ENCODE measurements around the gene UPK3B.
"Not testable (repeated sequence)": the region's sequence is repeated elsewhere in the genome, so short reads cannot be mapped to it uniquely, and the experiment has no call there.

UPK3B gene

DNA sequence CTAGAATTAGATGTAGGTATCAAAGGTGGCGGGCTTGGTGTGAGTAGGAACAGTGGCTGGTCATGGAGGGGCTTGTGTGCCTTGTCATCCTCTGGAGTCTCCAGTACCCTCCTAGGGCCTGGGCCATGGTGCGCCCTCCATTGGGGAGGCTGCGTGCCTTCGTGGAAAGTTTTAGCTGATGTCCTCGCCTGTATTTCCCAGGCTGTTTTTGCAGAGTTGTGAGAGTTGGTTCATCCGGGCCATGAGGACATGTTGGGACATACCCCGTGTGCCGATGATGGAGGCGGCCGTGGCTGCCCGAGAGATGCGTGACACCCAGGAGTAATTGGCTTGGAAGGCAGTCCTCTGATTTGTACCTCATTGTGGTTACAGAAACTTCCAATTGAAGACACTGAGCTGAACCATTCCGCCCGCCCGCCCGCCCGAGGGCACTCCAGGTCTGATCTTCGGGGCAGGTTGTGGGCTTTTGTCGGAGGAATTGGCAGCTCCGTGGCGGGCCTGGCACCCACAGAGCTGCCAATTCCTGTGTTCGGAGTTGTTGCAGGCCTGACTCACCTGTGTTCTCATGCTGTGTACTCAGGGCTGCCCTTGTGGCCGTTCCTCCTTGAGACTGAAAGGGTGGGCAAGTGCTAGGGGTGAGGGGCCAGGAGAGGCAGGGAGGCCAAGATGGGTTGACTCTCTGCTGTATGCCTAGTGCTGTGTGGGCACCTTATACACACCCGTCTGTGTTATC lies 33.4 kb upstream of the UPK3B start:
- H3K36me3 ChIP-seq (ENCODE audit: insufficient read depth, low read length); H3K4me3 ChIP-seq (ENCODE audit: low read depth, low read length); H3K4me1 ChIP-seq (ENCODE audit: control insufficient read depth, insufficient read depth, low read length, unreplicated experiment); H3K27me3 ChIP-seq (ENCODE audit: insufficient read depth, low read length); H3K79me2 ChIP-seq (ENCODE audit: control insufficient read depth, insufficient read depth, low read length, unreplicated experiment); H3K27ac ChIP-seq (ENCODE audit: low read depth, low read length); H2AFZ ChIP-seq (ENCODE audit: low read length, unreplicated experiment): not testable (repeated sequence)

DNA sequence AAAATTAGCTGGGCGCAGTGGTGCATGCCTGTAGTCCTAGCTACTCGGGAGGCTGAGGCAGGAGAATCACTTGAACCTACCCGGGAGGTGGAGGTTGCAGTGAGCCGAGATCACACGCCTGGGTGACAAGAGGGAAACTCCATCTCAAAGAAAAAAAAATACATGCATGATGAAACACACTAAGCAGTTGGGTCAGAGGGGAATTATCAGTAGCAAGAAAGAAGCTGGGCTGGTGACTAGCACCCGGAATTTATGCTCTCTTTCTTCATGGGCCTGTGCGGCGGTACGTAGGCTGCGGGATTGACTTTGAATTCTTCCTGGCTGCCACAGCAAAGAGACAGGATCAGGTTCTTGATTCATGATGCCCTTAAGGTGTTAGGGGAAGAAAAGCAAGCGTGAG lies 30.7 kb upstream of the UPK3B start:
- not testable (repeated sequence) for H3K79me2 ChIP-seq (ENCODE audit: control insufficient read depth, insufficient read depth, low read length, unreplicated experiment); H3K27me3 ChIP-seq (ENCODE audit: insufficient read depth, low read length); H2AFZ ChIP-seq (ENCODE audit: low read length, unreplicated experiment); H3K4me1 ChIP-seq (ENCODE audit: control insufficient read depth, insufficient read depth, low read length, unreplicated experiment); H3K27ac ChIP-seq (ENCODE audit: low read depth, low read length); H3K4me3 ChIP-seq (ENCODE audit: low read depth, low read length); H3K36me3 ChIP-seq (ENCODE audit: insufficient read depth, low read length)

DNA sequence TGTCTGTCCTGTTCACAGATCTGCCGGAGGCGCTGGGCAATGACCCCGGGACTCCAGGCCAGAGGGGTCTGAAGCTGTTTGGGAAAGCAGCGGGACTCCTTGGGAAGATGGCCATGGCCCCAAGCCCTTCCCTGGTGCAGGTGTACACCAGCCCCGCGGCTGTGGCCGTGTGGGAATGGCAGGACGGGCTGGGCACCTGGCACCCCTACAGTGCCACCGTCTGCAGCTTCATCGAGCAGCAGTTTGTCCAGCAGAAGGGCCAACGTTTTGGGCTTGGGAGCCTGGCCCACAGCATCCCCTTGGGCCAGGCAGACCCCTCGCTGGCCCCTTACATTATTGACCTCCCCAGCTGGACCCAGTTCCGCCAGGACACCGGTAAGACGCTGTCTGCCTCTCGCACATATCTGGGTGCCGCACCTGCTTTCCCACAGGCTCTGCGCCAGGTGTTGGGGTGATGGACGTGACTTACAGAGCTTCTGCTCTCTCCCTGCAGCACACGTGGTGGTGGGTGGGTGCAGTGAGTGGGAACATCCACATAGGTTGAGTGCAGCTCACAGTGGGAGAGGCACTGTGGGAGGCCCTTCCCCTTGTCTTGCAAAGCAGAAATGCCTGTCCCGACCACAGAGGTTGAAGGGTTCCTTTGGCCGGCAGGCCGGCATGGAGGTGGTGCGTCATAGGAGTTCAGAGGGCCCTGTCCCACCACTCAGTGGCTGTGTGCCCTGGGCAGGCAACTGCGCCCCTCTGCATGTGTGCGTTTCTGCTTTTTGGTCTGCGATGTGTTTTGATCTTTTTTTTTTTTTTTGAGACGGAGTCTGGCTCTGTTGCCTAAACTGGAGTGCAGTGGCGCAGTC lies 29.7 kb upstream of the UPK3B start:
- H3K27ac ChIP-seq (ENCODE audit: low read depth, low read length); H3K27me3 ChIP-seq (ENCODE audit: insufficient read depth, low read length); H3K4me3 ChIP-seq (ENCODE audit: low read depth, low read length); H2AFZ ChIP-seq (ENCODE audit: low read length, unreplicated experiment); H3K36me3 ChIP-seq (ENCODE audit: insufficient read depth, low read length); H3K79me2 ChIP-seq (ENCODE audit: control insufficient read depth, insufficient read depth, low read length, unreplicated experiment); H3K4me1 ChIP-seq (ENCODE audit: control insufficient read depth, insufficient read depth, low read length, unreplicated experiment): not testable (repeated sequence)

DNA sequence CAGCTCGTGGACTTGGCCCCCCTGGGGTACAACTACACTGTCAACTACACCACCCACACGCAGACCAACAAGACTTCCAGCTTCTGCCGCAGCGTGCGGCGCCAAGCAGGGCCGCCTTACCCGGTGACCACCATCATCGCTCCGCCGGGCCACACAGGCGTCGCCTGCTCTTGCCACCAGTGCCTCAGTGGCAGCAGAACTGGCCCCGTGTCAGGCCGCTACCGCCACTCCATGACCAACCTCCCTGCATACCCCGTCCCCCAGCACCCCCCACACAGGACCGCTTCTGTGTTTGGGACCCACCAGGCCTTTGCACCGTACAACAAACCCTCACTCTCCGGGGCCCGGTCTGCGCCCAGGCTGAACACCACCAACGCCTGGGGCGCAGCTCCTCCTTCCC lies 27.7 kb upstream of the UPK3B start:
- not testable (repeated sequence) for H3K27ac ChIP-seq (ENCODE audit: low read depth, low read length); H3K4me3 ChIP-seq (ENCODE audit: low read depth, low read length); H2AFZ ChIP-seq (ENCODE audit: low read length, unreplicated experiment); H3K27me3 ChIP-seq (ENCODE audit: insufficient read depth, low read length); H3K36me3 ChIP-seq (ENCODE audit: insufficient read depth, low read length); H3K4me1 ChIP-seq (ENCODE audit: control insufficient read depth, insufficient read depth, low read length, unreplicated experiment); H3K79me2 ChIP-seq (ENCODE audit: control insufficient read depth, insufficient read depth, low read length, unreplicated experiment)

DNA sequence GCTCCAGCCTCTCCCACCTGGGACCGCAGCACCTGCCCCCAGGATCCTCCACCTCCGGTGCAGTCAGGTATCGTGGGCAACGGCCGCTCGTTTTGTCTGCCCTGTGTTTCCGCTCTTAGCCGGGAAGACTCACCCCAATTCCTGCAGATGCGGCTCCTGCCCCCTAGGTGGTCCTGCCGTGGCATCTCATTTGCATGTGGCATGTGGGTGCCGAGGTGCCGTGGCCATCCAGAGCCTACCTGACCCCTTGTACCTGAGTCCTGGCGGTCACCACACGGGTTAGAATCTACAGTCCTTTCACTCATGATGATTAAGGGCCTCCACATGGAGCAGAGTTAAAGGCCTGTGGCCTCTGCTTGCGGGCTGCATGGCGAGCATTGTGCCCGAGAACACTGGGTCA lies 27.3 kb upstream of the UPK3B start:
- not testable (repeated sequence) for H3K27me3 ChIP-seq (ENCODE audit: insufficient read depth, low read length); H3K27ac ChIP-seq (ENCODE audit: low read depth, low read length); H3K79me2 ChIP-seq (ENCODE audit: control insufficient read depth, insufficient read depth, low read length, unreplicated experiment); H3K4me3 ChIP-seq (ENCODE audit: low read depth, low read length); H3K36me3 ChIP-seq (ENCODE audit: insufficient read depth, low read length); H2AFZ ChIP-seq (ENCODE audit: low read length, unreplicated experiment); H3K4me1 ChIP-seq (ENCODE audit: control insufficient read depth, insufficient read depth, low read length, unreplicated experiment)

DNA sequence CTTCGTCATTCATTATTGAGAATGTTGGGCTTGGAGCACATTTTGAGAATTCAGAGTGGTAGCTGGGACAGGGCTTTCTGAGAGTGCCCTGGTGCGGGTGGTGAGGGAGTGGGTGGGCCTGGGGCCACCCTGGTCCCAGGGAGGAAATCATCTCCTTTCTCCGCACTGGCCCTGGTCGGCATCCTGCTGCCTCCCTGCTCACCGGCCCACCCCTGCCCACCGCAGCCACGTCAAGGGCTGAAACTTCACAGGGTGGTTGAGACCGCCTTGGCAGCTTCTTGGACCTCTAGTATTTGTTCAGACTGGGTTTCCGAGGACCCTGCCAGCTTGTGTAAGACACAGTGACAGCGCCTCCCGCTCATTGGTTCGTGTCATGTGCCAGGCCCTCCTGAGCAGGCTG lies 25.9 kb upstream of the UPK3B start:
- not testable (repeated sequence) for H3K79me2 ChIP-seq (ENCODE audit: control insufficient read depth, insufficient read depth, low read length, unreplicated experiment); H3K27me3 ChIP-seq (ENCODE audit: insufficient read depth, low read length); H3K4me3 ChIP-seq (ENCODE audit: low read depth, low read length); H3K27ac ChIP-seq (ENCODE audit: low read depth, low read length); H2AFZ ChIP-seq (ENCODE audit: low read length, unreplicated experiment); H3K4me1 ChIP-seq (ENCODE audit: control insufficient read depth, insufficient read depth, low read length, unreplicated experiment); H3K36me3 ChIP-seq (ENCODE audit: insufficient read depth, low read length)

DNA sequence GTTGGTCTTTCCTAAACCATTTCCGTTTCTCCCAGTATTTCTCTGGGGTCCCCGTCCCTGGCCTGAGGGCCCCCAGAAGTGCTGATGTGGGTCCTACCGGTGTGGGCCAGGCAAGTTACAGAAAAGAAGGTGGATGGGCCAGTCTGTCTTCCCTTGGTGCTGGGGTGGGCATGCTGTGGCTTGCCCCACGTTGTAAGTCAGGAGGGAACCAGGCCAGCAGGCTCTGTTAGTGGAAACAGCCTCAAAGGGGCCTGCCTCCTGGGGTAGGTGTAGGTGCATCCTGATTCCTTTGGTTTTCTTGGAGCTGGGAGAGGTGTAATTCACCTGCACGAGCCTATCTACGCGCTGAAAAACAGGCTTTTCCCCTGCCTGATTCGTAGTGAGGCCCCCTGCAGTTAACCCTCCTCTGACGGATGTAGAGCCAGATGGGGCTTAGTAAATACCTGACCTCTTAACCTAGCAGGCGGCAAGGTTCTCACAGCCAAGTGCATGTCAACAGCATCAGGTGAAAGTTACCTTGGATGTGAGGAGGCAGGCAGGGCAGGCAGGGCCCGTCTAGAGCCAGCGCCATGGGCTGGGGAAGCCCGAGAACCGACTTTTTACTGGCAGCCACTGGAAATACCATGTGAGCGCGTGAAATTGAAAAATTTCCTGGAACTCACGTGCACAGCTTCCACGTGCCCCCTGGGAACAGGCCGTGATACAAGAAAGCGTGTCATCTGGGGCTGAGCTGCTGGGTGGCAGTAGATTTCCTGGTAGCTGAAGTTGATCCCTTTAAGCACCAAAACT lies 24.3 kb upstream of the UPK3B start:
- H3K27ac ChIP-seq (ENCODE audit: low read depth, low read length); H3K27me3 ChIP-seq (ENCODE audit: insufficient read depth, low read length); H2AFZ ChIP-seq (ENCODE audit: low read length, unreplicated experiment); H3K79me2 ChIP-seq (ENCODE audit: control insufficient read depth, insufficient read depth, low read length, unreplicated experiment); H3K4me1 ChIP-seq (ENCODE audit: control insufficient read depth, insufficient read depth, low read length, unreplicated experiment); H3K36me3 ChIP-seq (ENCODE audit: insufficient read depth, low read length); H3K4me3 ChIP-seq (ENCODE audit: low read depth, low read length): not testable (repeated sequence)

DNA sequence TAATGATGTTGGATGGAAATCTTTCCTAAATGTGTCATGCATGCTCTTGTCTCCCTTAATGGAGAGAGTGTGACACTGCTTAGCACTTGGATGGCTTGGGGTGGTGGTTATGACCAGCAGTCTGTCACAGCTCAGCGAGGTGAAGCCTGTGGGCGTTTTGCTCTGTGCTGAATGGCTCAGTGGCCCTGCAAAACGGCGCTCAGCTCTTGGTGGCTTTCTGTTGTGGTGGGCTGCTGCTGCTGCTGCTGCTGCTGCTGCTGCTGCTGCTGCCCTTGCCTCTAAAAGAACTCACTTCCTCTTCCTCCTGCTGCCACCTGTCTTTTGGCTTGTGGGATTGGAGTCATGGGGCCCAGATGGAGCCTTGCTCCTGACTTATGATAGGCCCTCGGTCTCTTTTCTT lies 23.7 kb upstream of the UPK3B start:
- H3K27me3 ChIP-seq (ENCODE audit: insufficient read depth, low read length); H3K36me3 ChIP-seq (ENCODE audit: insufficient read depth, low read length); H3K27ac ChIP-seq (ENCODE audit: low read depth, low read length); H3K4me1 ChIP-seq (ENCODE audit: control insufficient read depth, insufficient read depth, low read length, unreplicated experiment); H3K79me2 ChIP-seq (ENCODE audit: control insufficient read depth, insufficient read depth, low read length, unreplicated experiment); H2AFZ ChIP-seq (ENCODE audit: low read length, unreplicated experiment); H3K4me3 ChIP-seq (ENCODE audit: low read depth, low read length): not testable (repeated sequence)

DNA sequence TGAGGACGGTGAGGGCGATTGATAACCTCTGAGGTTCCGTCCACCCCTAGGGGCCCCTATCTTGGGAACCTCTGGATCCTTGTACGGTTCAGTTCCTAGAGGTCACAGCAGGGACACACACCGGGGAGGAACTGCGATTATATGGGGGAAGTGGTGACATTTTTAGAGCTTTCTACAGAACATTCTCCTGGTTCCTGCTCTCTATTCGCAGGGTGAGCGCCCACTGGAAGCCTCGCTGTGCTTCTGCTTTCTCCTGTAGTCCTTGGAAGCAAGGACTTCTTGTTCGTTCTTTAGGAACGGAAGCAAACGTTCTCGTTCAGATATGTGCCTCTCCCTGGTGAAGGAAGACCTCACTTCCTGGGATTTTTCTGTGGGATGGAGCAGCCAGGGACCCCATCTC lies 22.4 kb upstream of the UPK3B start:
- H3K27ac ChIP-seq (ENCODE audit: low read depth, low read length); H3K79me2 ChIP-seq (ENCODE audit: control insufficient read depth, insufficient read depth, low read length, unreplicated experiment); H3K4me3 ChIP-seq (ENCODE audit: low read depth, low read length); H3K4me1 ChIP-seq (ENCODE audit: control insufficient read depth, insufficient read depth, low read length, unreplicated experiment); H3K36me3 ChIP-seq (ENCODE audit: insufficient read depth, low read length); H3K27me3 ChIP-seq (ENCODE audit: insufficient read depth, low read length); H2AFZ ChIP-seq (ENCODE audit: low read length, unreplicated experiment): not testable (repeated sequence)

DNA sequence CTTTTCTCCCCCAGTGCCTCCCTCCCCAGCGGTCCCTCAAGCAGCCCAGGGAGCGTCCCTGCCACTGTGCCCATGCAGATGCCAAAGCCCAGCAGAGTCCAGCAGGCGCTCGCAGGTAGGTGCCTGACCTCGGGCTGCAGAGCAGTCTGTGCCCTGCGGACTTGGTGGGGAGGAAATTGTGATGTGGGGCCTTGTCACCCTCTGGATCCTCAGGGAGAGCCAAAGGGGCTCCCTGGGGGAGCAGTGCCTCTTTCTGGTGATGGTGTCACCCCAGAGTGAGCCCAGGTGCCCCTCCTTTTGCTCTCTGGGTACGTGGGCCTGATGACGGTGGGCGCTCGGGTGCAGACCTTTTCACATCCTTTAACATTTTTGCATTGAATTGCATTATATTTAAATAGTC lies 18.2 kb upstream of the UPK3B start:
- H3K79me2 ChIP-seq (ENCODE audit: control insufficient read depth, insufficient read depth, low read length, unreplicated experiment); H3K36me3 ChIP-seq (ENCODE audit: insufficient read depth, low read length); H3K4me3 ChIP-seq (ENCODE audit: low read depth, low read length); H2AFZ ChIP-seq (ENCODE audit: low read length, unreplicated experiment); H3K27ac ChIP-seq (ENCODE audit: low read depth, low read length); H3K4me1 ChIP-seq (ENCODE audit: control insufficient read depth, insufficient read depth, low read length, unreplicated experiment); H3K27me3 ChIP-seq (ENCODE audit: insufficient read depth, low read length): not testable (repeated sequence)

DNA sequence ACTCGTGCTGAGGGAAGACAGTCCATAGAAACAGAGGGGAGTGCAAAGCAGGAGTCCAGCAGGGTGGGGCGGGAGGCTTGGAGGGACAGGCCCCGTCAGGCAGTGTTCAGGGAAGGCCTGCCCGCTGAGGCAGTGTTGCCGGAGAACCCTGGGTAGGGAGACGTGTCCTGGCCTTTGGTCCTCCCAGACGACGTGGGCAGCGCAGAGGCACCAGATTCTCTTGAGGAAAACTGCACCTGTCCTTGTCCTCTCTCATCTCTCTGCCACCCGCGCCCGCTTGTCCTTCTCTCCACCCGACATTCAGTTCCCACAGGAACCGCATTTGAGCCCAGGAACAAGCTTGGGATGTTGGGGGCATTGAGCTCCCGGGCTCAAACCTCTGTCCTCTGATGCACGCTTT lies 14.6 kb upstream of the UPK3B start:
- H3K4me3 ChIP-seq (ENCODE audit: low read depth, low read length) = not testable (repeated sequence)

More for the DNA sequence above, 14.6 kb upstream of the UPK3B start:
- H3K36me3 ChIP-seq (ENCODE audit: insufficient read depth, low read length); H3K27ac ChIP-seq (ENCODE audit: low read depth, low read length); H3K27me3 ChIP-seq (ENCODE audit: insufficient read depth, low read length); H3K4me1 ChIP-seq (ENCODE audit: control insufficient read depth, insufficient read depth, low read length, unreplicated experiment); H3K79me2 ChIP-seq (ENCODE audit: control insufficient read depth, insufficient read depth, low read length, unreplicated experiment); H2AFZ ChIP-seq (ENCODE audit: low read length, unreplicated experiment): not testable (repeated sequence)

Measured in ACC112 (cell line).